GM12878 (cell line): ENCODE measurements around the gene WNT5A. TPM values are rescaled to one million over a fixed set of nuclear protein-coding genes. Genes with fewer than 3 reads are reported as not detected.

Source experiments
- ATAC-seq: fragments of 200-7000 bp; cut with Tn5 transposase; 3 replicates; pipeline ENCODE4 v1.9.1; 2020; ENCODE audit warnings: mild to moderate bottlenecking, moderate library complexity
- BruUV-seq: library from RNA; stranded (reverse); fragments of 400-500 nt; replicated peaks from 2 replicates; lab custom pipeline; 2021; lab: Mats Ljungman, UMichigan
- CTCF ChIA-PET: fragments of 300-600 bp; sonication (Branson Sonifier 250); formaldehyde crosslinking; extraction: SDS; loops from one replicate; lab custom pipeline; 2021; ENCODE audit warnings: inconsistent platforms; lab: Yijun Ruan, JAX
- POLR2A ChIA-PET: fragments of 350-600 bp; formaldehyde crosslinking; extraction: SDS; loops from one replicate; lab custom pipeline; 2021; ENCODE audit warnings: inconsistent platforms; lab: Charles Lee
- RAD21 ChIA-PET: fragments of 300-600 bp; sonication (Branson Sonifier 250); formaldehyde crosslinking; loops from one replicate; lab custom pipeline; 2023; ENCODE audit warnings: antibody characterized with exemption; ENCODE audit not compliant: unreplicated experiment; lab: Charles Lee
- SMC1A ChIA-PET: fragments of 300-600 bp; sonication (Branson Sonifier 250); formaldehyde crosslinking; loops from one replicate; lab custom pipeline; 2023; ENCODE audit not compliant: unreplicated experiment, uncharacterized antibody; lab: Charles Lee
- DNase-seq: peaks from one replicate; pipeline ENCODE4 v3.0.0-alpha.2; 2011; ENCODE audit warnings: low read depth, low spot score
- FAIRE-seq: peaks from 3 replicates; lab custom pipeline; 2011; peaks lifted over from hg19 to GRCh38; lab: Jason Lieb, UNC
- H2AFZ ChIP-seq: 2 replicates; pipeline ENCODE4 v1.6.0; 2011; ENCODE audit warnings: low read depth, low read length, control low read depth; ENCODE audit not compliant: control insufficient read depth
- H3K27ac ChIP-seq: 2 replicates; pipeline ENCODE4 v1.5.1; 2011; ENCODE audit warnings: control low read depth; ENCODE audit not compliant: control insufficient read depth, insufficient read depth
- H3K27me3 ChIP-seq, 2 experiments: replicated peaks in 1 of 2; 2 replicates each; pipeline versions ENCODE4 v1.6.0 to v1.6.1; 2011; ENCODE audit warnings: low read length in 1 of 2; ENCODE audit not compliant: control insufficient read depth in 2 of 2, insufficient read depth in 2 of 2
- H3K36me3 ChIP-seq, 2 experiments: 2 replicates each; pipeline ENCODE4 v1.5.1; 2011; ENCODE audit warnings: low read length in 1 of 2; ENCODE audit not compliant: control insufficient read depth in 2 of 2, insufficient read depth in 2 of 2
- H3K4me1 ChIP-seq: 2 replicates; pipeline ENCODE4 v1.6.1; 2011; ENCODE audit warnings: mild to moderate bottlenecking, low read length, moderate library complexity, mixed read lengths; ENCODE audit not compliant: control insufficient read depth, insufficient read depth
- H3K4me2 ChIP-seq: 2 replicates; pipeline ENCODE4 v1.6.0; 2011; ENCODE audit warnings: control low read depth; ENCODE audit not compliant: control insufficient read depth, insufficient read depth
- H3K4me3 ChIP-seq: fragments of 200-600 bp; sonication (generic); 2 replicates; pipeline ENCODE4 v1.5.1; 2016
- H3K79me2 ChIP-seq: 2 replicates; pipeline ENCODE4 v1.6.0; 2011; ENCODE audit warnings: low read length; ENCODE audit not compliant: control insufficient read depth, insufficient read depth
- H3K9ac ChIP-seq: 2 replicates; pipeline ENCODE4 v1.8.0; 2011; ENCODE audit warnings: low read length, control low read depth, mixed read lengths; ENCODE audit not compliant: control insufficient read depth, insufficient read depth
- H3K9me3 ChIP-seq: replicated peaks from 3 replicates; pipeline ENCODE4 v1.5.1; 2011; ENCODE audit warnings: mild to moderate bottlenecking, low read length; ENCODE audit not compliant: control insufficient read depth, insufficient read depth
- H4K20me1 ChIP-seq: 2 replicates; pipeline ENCODE4 v1.6.0; 2011; ENCODE audit not compliant: control insufficient read depth, insufficient read depth
- ATF2 ChIP-seq: IDR thresholded peaks from 2 replicates; pipeline ENCODE4 v1.6.1; 2012; ENCODE audit warnings: low read length, inconsistent platforms
- BACH1 ChIP-seq: fragments of 450-650 bp; IDR thresholded peaks from 2 replicates; pipeline ENCODE4 v1.6.1; 2017; ENCODE audit warnings: mild to moderate bottlenecking, borderline replicate concordance
- SIN3A ChIP-seq: IDR thresholded peaks from 2 replicates; pipeline ENCODE4 v1.6.1; 2012; ENCODE audit warnings: low read depth, low read length, improper control_type of control experiment
- STAT3 ChIP-seq: IDR thresholded peaks from 2 replicates; pipeline ENCODE4 v1.6.1; 2011; ENCODE audit warnings: low read depth, low read length, improper control_type of control experiment
- ZBTB11 ChIP-seq: fragments of 450-650 bp; formaldehyde crosslinking; IDR thresholded peaks from 2 replicates; pipeline ENCODE4 v1.5.0; 2022; ENCODE audit warnings: mild to moderate bottlenecking, missing genetic modification characterization
- ZNF592 ChIP-seq: fragments of 450-650 bp; IDR thresholded peaks from 2 replicates; pipeline ENCODE4 v1.6.1; 2017; ENCODE audit warnings: mild to moderate bottlenecking, moderate library complexity
- WGBS: methylation state at CpG from one replicate; pipeline ENCODE4 v1.1.6; 2016; ENCODE audit warnings: low lambda C conversion rate; ENCODE audit not compliant: insufficient replicate concordance, insufficient coverage; ENCODE audit errors: missing lambda C conversion rate; 5-methylcytosine and 5-hydroxymethylcytosine counted together
- in situ Hi-C: fragments of 300-500 bp; cut with MboI; formaldehyde crosslinking; loops from 9 replicates; pipeline ENCODE4 v1.14.3; 2018; ENCODE audit warnings: mixed read lengths
- intact Hi-C: fragments of 100-400 bp; cut with micrococcal nuclease; formaldehyde crosslinking; loops from one replicate; pipeline ENCODE4 v1.14.2; 2022; ENCODE audit not compliant: unreplicated experiment
- polyA plus RNA-seq, 11 experiments: library from polyadenylated mRNA; depleted of rRNA in 4 of 11; unstranded in 6 of 11; stranded (reverse) in 5 of 11; fragments of >200 nt; fragmentation: Nextera tagmentation in 4 of 11; fragmentation: Illumina TruSeq in 1 of 11; extraction: Ambion mirVana in 4 of 11; extraction: Trizol in 1 of 11; gene quantifications; 1 replicate in 1 of 11; 2 replicates in 10 of 11; pipeline versions ENCODE4 v1.2.1 to v1.2.3, GENCODE V29; 2011 to 2016; ENCODE audit warnings: inconsistent platforms in 2 of 11, missing spikeins in 2 of 11, low read depth in 1 of 11
- total RNA-seq, 4 experiments: library from RNA; depleted of rRNA in 3 of 4; stranded (reverse); fragments of >200 nt in 3 of 4; fragmentation: Illumina TruSeq in 1 of 4; extraction: Trizol in 1 of 4; gene quantifications; 2 replicates each; pipeline versions ENCODE4 v1.2.1 to v1.2.3, GENCODE V29; 2013 to 2021

WNT5A gene
- total and polyA plus RNA-seq, 10 of the 15 experiments (the other 5 are each of a cell fraction or from before 2014, with no cell fraction given) = 0.06 to 2.8 (median 0.39) TPM

- ATAC-seq = no peak
- no peaks in the 10 kb centered on the region for H3K79me2 ChIP-seq
- in situ Hi-C loops = no loop called here
- no peaks in the 10 kb centered on the region for H3K4me1 ChIP-seq
- WGBS = 31% methylated on average over 2 of the region's 2 CpGs
- H3K9ac ChIP-seq = no peak overlapping the region
- SMC1A ChIA-PET = no interaction called here
- no TSS peak for BruUV-seq
- H4K20me1 ChIP-seq = no peaks in the 10 kb centered on the region
- H3K9me3 ChIP-seq = no peaks in the 10 kb centered on the region; the same call in 2 of the 3 replicates
- DNase-seq = no peak
- no peak overlapping the region for H3K27ac ChIP-seq
- no peak overlapping the region for H2AFZ ChIP-seq
- RAD21 ChIA-PET = interaction anchor here (0.6 kb wide), 1 partner anchor 129 kb away, joined by 3 read pairs; no protein-coding TSS in a partner anchor
- TF ChIP-seq ZNF592 (no peak), ATF2 (no peak), BACH1 (no peak), STAT3 (no peak), ZBTB11 (CRISPR knock-in tag) (no peak), SIN3A (no peak)
- TF ChIP-seq, all 136 proteins: peak for 0
- FAIRE-seq = no peak
- Histone ChIP-seq H3K4me2 (no peak overlapping the region), H3K36me3 (no peaks in the 10 kb centered on the region), H3K4me3 (no peak overlapping the region), H3K27me3 (peaks cover 2% of the 10 kb centered on the region in 2 experiments; a peak in 3 of 4 replicates)
- CTCF ChIA-PET = interaction anchor here (1.5 kb wide), 1 partner anchor 17 kb away, joined by 4 read pairs; no protein-coding TSS in a partner anchor
- POLR2A ChIA-PET = no interaction called here
- intact Hi-C loops = no loop called here
Measured at GRCh38 chr3:55452886-55453285, 34.2 kb downstream of the WNT5A start.
